HepG2 (cell line): ENCODE measurements around the gene JMJD4. TPM values are rescaled to one million over a fixed set of nuclear protein-coding genes. Genes with fewer than 3 reads are reported as not detected.

Experiments used
- HDAC6 ChIP-seq: fragments of 200-600 bp; sonication (generic); IDR thresholded peaks from 2 replicates; pipeline ENCODE4 v1.7.0; 2017; ENCODE audit warnings: mild to moderate bottlenecking, antibody characterized with exemption, low read length, low read depth
- KLF13 ChIP-seq: sonication (generic); formaldehyde crosslinking; IDR thresholded peaks from 2 replicates; pipeline ENCODE4 v1.4.0; 2020; ENCODE audit warnings: mild to moderate bottlenecking, missing genetic modification reagents
- MBD4 ChIP-seq: IDR thresholded peaks from 2 replicates; pipeline ENCODE4 v1.6.1; 2012; ENCODE audit warnings: low read length, inconsistent platforms, borderline replicate concordance
- MLLT10 ChIP-seq: sonication (generic); formaldehyde crosslinking; IDR thresholded peaks from 2 replicates; pipeline ENCODE4 v1.4.0; 2020; ENCODE audit warnings: missing genetic modification reagents
- PTBP1 ChIP-seq: fragments of 200-400 bp; formaldehyde crosslinking; IDR thresholded peaks from 2 replicates; pipeline ENCODE4 v1.6.1; 2018; ENCODE audit warnings: low read length, low read depth; ENCODE audit not compliant: poor library complexity, severe bottlenecking
- RAD51 ChIP-seq: fragments of 450-650 bp; IDR thresholded peaks from 2 replicates; pipeline ENCODE4 v1.6.1; 2016; ENCODE audit warnings: borderline replicate concordance
- SIX4 ChIP-seq: sonication (generic); formaldehyde crosslinking; IDR thresholded peaks from 2 replicates; pipeline ENCODE4 v1.4.0; 2020; ENCODE audit warnings: missing genetic modification reagents
- SP2 ChIP-seq: sonication (generic); formaldehyde crosslinking; IDR thresholded peaks from 2 replicates; pipeline ENCODE4 v1.5.1; 2020; ENCODE audit warnings: mild to moderate bottlenecking, missing genetic modification reagents
- TBP ChIP-seq: sonication (generic); formaldehyde crosslinking; IDR thresholded peaks from 2 replicates; pipeline ENCODE4 v1.5.0; 2020; ENCODE audit warnings: missing genetic modification reagents
- TOPORS ChIP-seq: sonication (generic); formaldehyde crosslinking; IDR thresholded peaks from 2 replicates; pipeline ENCODE4 v1.8.0; 2023; ENCODE audit warnings: mild to moderate bottlenecking, missing genetic modification reagents
- polyA plus RNA-seq, 8 experiments: library from polyadenylated mRNA; depleted of rRNA in 3 of 8; stranded (reverse) in 7 of 8; unstranded in 1 of 8; fragments of >200 nt; fragmentation: Illumina TruSeq in 4 of 8; extraction: Trizol in 4 of 8; gene quantifications; 2 replicates each; pipeline versions ENCODE4 v1.2.1 to v1.2.3, GENCODE V29; 2011 to 2016; ENCODE audit warnings: low read depth in 4 of 8, missing spikeins in 1 of 8, mixed read lengths in 1 of 8; ENCODE audit not compliant: insufficient read depth in 1 of 8
- total RNA-seq, 5 experiments: library from RNA; depleted of rRNA; stranded (reverse); fragments of >200 nt; fragmentation: Illumina TruSeq; extraction: Trizol; gene quantifications; 2 replicates each; pipeline ENCODE4 v1.2.3, GENCODE V29; 2016; ENCODE audit warnings: low read depth in 1 of 5
- TF ChIP-seq, protein P1 (sequence below): sonication (generic); formaldehyde crosslinking; IDR thresholded peaks from 2 replicates; pipeline ENCODE4 v1.4.0; 2020; ENCODE audit warnings: missing genetic modification reagents
- TF ChIP-seq, protein P2 (sequence below): sonication (generic); formaldehyde crosslinking; IDR thresholded peaks from 2 replicates; pipeline ENCODE4 v1.8.0; 2022; ENCODE audit warnings: missing genetic modification reagents, mild to moderate bottlenecking, moderate library complexity, borderline replicate concordance
- TF ChIP-seq, protein P3 (sequence below), 2 experiments: sonication (generic) in 1 of 2; formaldehyde crosslinking in 1 of 2; IDR thresholded peaks; 2 replicates each; pipeline versions ENCODE4 v1.4.0 to v1.6.1; 2016 to 2020; ENCODE audit warnings: borderline replicate concordance in 1 of 2, low read depth in 1 of 2, mild to moderate bottlenecking in 1 of 2, missing genetic modification reagents in 1 of 2
- TF ChIP-seq, protein P4 (sequence below): sonication (generic); formaldehyde crosslinking; IDR thresholded peaks from 2 replicates; pipeline ENCODE4 v1.8.1; 2022; ENCODE audit warnings: low read depth, mild to moderate bottlenecking, missing genetic modification reagents
- TF ChIP-seq, protein P5 (sequence below): IDR thresholded peaks from 2 replicates; pipeline ENCODE4 v1.6.1; 2012; ENCODE audit warnings: low read length, improper control_type of control experiment

Gene JMJD4
- total and polyA plus RNA-seq, 2 of the 13 experiments (the other 11 are each of a cell fraction or from before 2014, with no cell fraction given): 10.2 to 29.0 TPM

DNA sequence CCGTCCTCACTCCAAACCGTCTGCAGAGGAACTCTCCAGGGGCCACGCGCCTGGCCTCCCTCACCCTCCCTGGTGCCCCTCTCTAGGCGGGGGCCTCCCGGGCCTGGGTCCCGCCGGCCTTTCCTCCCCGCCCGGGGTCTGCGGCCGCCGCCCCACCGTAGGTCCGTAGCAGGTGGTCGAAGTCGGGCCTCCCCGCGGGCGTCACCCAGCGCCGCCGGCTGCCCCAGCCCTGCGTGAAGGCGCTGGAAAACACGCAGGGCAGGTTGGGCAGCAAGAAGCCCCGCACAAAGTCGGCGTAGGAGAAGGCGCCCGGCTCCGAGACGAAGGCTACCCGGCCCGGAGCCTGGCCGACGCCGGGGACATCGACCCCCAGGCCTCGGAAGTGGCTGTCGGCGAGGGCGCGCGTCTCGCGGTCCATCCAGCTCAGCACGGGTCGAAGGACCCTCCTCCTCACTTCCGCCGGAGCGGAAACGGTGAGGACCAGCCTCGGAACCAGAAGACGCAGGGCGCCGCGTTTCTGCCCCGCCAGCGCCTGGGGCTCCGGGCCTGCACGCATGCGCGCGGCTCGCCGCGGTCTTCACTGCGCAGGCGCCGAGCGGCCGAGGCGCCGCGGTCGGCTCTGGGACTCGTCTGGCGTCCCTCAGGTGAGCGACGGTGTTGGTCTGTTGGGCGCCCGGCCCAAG, at the start of gene JMJD4, which contains the start of gene SNAP47 (continued):
- TF ChIP-seq, protein P1, sequence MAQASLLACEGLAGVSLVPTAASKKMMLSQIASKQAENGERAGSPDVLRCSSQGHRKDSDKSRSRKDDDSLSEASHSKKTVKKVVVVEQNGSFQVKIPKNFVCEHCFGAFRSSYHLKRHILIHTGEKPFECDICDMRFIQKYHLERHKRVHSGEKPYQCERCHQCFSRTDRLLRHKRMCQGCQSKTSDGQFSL (CRISPR knock-in tag): peak; percentile 73
- TF ChIP-seq, protein P2, sequence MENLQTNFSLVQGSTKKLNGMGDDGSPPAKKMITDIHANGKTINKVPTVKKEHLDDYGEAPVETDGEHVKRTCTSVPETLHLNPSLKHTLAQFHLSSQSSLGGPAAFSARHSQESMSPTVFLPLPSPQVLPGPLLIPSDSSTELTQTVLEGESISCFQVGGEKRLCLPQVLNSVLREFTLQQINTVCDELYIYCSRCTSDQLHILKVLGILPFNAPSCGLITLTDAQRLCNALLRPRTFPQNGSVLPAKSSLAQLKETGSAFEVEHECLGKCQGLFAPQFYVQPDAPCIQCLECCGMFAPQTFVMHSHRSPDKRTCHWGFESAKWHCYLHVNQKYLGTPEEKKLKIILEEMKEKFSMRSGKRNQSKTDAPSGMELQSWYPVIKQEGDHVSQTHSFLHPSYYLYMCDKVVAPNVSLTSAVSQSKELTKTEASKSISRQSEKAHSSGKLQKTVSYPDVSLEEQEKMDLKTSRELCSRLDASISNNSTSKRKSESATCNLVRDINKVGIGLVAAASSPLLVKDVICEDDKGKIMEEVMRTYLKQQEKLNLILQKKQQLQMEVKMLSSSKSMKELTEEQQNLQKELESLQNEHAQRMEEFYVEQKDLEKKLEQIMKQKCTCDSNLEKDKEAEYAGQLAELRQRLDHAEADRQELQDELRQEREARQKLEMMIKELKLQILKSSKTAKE (CRISPR knock-in tag): peak; percentile 15; the same call in 1 of the 2 replicates
- TF ChIP-seq, protein P3, sequence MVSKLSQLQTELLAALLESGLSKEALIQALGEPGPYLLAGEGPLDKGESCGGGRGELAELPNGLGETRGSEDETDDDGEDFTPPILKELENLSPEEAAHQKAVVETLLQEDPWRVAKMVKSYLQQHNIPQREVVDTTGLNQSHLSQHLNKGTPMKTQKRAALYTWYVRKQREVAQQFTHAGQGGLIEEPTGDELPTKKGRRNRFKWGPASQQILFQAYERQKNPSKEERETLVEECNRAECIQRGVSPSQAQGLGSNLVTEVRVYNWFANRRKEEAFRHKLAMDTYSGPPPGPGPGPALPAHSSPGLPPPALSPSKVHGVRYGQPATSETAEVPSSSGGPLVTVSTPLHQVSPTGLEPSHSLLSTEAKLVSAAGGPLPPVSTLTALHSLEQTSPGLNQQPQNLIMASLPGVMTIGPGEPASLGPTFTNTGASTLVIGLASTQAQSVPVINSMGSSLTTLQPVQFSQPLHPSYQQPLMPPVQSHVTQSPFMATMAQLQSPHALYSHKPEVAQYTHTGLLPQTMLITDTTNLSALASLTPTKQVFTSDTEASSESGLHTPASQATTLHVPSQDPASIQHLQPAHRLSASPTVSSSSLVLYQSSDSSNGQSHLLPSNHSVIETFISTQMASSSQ (IDR thresholded peaks at IDR 0.05; ENCODE audit: low read depth): no peak
- TF ChIP-seq, protein P3 (CRISPR knock-in tag; IDR thresholded peaks at IDR 0.05; ENCODE audit: borderline replicate concordance): peak; percentile 82
- TF ChIP-seq RAD51 (no peak), SIX4 (CRISPR knock-in tag) (peak; percentile 48; the same call in 1 of the 2 replicates), PTBP1 (no peak), KLF13 (CRISPR knock-in tag) (no peak; the same call in 1 of the 2 replicates), HDAC6 (no peak), MBD4 (no peak), MLLT10 (CRISPR knock-in tag) (no peak), TOPORS (peak; percentile 95), SP2 (peak; percentile 86), TBP (CRISPR knock-in tag) (peak; percentile 87)
- TF ChIP-seq, protein P4, sequence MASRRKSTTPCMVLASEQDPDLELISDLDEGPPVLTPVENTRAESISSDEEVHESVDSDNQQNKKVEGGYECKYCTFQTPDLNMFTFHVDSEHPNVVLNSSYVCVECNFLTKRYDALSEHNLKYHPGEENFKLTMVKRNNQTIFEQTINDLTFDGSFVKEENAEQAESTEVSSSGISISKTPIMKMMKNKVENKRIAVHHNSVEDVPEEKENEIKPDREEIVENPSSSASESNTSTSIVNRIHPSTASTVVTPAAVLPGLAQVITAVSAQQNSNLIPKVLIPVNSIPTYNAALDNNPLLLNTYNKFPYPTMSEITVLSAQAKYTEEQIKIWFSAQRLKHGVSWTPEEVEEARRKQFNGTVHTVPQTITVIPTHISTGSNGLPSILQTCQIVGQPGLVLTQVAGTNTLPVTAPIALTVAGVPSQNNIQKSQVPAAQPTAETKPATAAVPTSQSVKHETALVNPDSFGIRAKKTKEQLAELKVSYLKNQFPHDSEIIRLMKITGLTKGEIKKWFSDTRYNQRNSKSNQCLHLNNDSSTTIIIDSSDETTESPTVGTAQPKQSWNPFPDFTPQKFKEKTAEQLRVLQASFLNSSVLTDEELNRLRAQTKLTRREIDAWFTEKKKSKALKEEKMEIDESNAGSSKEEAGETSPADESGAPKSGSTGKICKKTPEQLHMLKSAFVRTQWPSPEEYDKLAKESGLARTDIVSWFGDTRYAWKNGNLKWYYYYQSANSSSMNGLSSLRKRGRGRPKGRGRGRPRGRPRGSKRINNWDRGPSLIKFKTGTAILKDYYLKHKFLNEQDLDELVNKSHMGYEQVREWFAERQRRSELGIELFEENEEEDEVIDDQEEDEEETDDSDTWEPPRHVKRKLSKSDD: no peak
- TF ChIP-seq, protein P5, sequence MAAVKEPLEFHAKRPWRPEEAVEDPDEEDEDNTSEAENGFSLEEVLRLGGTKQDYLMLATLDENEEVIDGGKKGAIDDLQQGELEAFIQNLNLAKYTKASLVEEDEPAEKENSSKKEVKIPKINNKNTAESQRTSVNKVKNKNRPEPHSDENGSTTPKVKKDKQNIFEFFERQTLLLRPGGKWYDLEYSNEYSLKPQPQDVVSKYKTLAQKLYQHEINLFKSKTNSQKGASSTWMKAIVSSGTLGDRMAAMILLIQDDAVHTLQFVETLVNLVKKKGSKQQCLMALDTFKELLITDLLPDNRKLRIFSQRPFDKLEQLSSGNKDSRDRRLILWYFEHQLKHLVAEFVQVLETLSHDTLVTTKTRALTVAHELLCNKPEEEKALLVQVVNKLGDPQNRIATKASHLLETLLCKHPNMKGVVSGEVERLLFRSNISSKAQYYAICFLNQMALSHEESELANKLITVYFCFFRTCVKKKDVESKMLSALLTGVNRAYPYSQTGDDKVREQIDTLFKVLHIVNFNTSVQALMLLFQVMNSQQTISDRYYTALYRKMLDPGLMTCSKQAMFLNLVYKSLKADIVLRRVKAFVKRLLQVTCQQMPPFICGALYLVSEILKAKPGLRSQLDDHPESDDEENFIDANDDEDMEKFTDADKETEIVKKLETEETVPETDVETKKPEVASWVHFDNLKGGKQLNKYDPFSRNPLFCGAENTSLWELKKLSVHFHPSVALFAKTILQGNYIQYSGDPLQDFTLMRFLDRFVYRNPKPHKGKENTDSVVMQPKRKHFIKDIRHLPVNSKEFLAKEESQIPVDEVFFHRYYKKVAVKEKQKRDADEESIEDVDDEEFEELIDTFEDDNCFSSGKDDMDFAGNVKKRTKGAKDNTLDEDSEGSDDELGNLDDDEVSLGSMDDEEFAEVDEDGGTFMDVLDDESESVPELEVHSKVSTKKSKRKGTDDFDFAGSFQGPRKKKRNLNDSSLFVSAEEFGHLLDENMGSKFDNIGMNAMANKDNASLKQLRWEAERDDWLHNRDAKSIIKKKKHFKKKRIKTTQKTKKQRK: no peak
